ENCODE data around the gene LONRF2. TPM values are rescaled to one million over a fixed set of nuclear protein-coding genes. Genes with fewer than 3 reads are reported as not detected.

Gene LONRF2
- polyA plus RNA-seq, 2 of the 4 experiments (the other 2 are of a cell fraction), result 4.8 to 17.9 TPM

DNA sequence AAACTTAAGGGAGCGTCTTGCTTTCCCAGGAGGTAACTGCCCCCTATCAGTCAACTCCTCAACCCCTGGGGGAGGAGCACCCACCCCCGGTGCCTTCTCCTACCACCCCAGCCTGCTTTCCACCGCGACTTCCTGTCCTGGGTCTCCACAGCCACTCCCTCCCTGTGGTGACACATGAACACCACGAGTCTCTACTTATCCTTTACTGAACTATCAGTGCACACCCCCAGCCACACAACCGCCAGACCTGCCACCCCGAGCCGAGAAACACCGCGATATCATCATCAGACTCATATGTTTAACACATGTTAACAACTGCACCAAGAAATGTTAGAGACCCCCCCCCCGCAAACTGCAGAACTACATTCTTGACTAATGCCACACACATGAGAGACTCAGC is 43.3 kb downstream of the LONRF2 start:
- FAIRE-seq, result no peak
- Histone ChIP-seq H3K4me3 (no peak overlapping the region), H3K4me1 (no peaks in the 10 kb centered on the region; the same call in 2 of the 3 replicates), H3K9me3 (no peaks in the 10 kb centered on the region), H3K4me2 (no peak overlapping the region), H3K27ac (0 out of 6 replicates have a peak overlapping the region, but pooled peaks of 1 of the 2 experiments have one; percentile 3)
- POLR2A ChIA-PET, result no interaction called here
- ATAC-seq, result no peak
- CTCF ChIA-PET, result interaction anchor here (0.5 to 10.3 kb wide), 2 partner anchors 17 to 415 kb away, joined by 3 to 109 read pairs; no protein-coding TSS in a partner anchor
- DNase-seq (ENCODE audit: low read depth in 1 of 2, low spot score in 1 of 2), result no peak
- 95% methylated on average over 11 of the region's 11 CpGs for WGBS (ENCODE audit: missing lambda C conversion rate)
- TF ChIP-seq, protein P1, sequence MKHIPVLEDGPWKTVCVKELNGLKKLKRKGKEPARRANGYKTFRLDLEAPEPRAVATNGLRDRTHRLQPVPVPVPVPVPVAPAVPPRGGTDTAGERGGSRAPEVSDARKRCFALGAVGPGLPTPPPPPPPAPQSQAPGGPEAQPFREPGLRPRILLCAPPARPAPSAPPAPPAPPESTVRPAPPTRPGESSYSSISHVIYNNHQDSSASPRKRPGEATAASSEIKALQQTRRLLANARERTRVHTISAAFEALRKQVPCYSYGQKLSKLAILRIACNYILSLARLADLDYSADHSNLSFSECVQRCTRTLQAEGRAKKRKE (CRISPR knock-in tag; IDR thresholded peaks at IDR 0.05; ENCODE audit: low read depth), result no peak
- no peak for TF ChIP-seq EHF (CRISPR knock-in tag; IDR thresholded peaks at IDR 0.05)
- TF ChIP-seq HOXA7 (CRISPR knock-in tag; IDR thresholded peaks at IDR 0.05), result no peak
- TF ChIP-seq FOXS1 (CRISPR knock-in tag; IDR thresholded peaks at IDR 0.05), result no peak
- TF ChIP-seq EHMT2 (IDR thresholded peaks at IDR 0.05; ENCODE audit: low read depth), result no peak
- TF ChIP-seq CEBPB (IDR thresholded peaks at IDR 0.05), result no peak

DNA sequence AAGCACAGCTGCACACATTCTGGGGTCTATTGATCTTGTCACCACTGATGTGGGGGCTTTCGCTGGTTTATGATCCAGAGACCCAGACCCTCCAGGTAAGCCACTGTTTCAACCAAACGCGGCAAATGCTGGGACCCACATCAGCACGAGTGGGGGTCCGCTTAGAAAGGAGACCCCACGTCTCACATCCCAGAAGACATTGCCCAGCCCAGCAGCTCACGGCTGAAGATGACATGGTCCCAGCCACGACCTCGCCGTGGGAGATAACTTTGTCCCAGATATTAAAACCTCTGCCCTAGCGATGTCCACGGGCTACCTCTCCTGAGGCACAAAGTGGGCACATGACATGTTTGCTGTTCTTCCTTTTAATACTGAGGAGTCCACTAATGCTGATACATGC is 43.8 kb downstream of the LONRF2 start:
- Histone ChIP-seq H3K4me1 (no peaks in the 10 kb centered on the region; the same call in 2 of the 3 replicates), H3K9me3 (no peaks in the 10 kb centered on the region), H3K27ac (0 out of 6 replicates have a peak overlapping the region, but pooled peaks of 1 of the 2 experiments have one; percentile 3), H3K4me2 (no peak overlapping the region), H3K4me3 (no peak overlapping the region)
- FAIRE-seq (no peak), DNase-seq (ENCODE audit: low read depth in 1 of 2, low spot score in 1 of 2) (no peak), ATAC-seq (no peak)
- ChIA-PET CTCF (interaction anchor here (10.3 kb wide), 1 partner anchor 16 kb away, joined by 109 read pairs; no protein-coding TSS in a partner anchor), POLR2A (no interaction called here)
- WGBS (ENCODE audit: missing lambda C conversion rate), result 89% methylated on average over 12 of the region's 12 CpGs
- no peak for TF ChIP-seq ESRRA (IDR thresholded peaks at IDR 0.05; ENCODE audit: borderline replicate concordance, low read length)
- no peak for TF ChIP-seq ZNF302 (CRISPR knock-in tag; IDR thresholded peaks at IDR 0.05)
- no peak for TF ChIP-seq NFE2L2 (conservative IDR thresholded peaks at IDR 0.05; ENCODE audit: low read length)
- TF ChIP-seq EHF (CRISPR knock-in tag; IDR thresholded peaks at IDR 0.05), result no peak
- no peak for TF ChIP-seq TFCP2L1 (CRISPR knock-in tag; IDR thresholded peaks at IDR 0.05)
- no peak for TF ChIP-seq RNF2 (IDR thresholded peaks at IDR 0.05; ENCODE audit: borderline replicate concordance, low read depth)
- TF ChIP-seq ZFP36 (IDR thresholded peaks at IDR 0.05; ENCODE audit: borderline replicate concordance, partially characterized antibody), result no peak
- no peak for TF ChIP-seq RFX5 (IDR thresholded peaks at IDR 0.05)
- no peak for TF ChIP-seq FOSB (CRISPR knock-in tag; IDR thresholded peaks at IDR 0.05)
- TF ChIP-seq, protein P2, sequence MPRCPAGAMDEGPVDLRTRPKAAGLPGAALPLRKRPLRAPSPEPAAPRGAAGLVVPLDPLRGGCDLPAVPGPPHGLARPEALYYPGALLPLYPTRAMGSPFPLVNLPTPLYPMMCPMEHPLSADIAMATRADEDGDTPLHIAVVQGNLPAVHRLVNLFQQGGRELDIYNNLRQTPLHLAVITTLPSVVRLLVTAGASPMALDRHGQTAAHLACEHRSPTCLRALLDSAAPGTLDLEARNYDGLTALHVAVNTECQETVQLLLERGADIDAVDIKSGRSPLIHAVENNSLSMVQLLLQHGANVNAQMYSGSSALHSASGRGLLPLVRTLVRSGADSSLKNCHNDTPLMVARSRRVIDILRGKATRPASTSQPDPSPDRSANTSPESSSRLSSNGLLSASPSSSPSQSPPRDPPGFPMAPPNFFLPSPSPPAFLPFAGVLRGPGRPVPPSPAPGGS (IDR thresholded peaks at IDR 0.05), result no peak
- no peak for TF ChIP-seq SREBF2 (IDR thresholded peaks at IDR 0.05)
- TF ChIP-seq NR3C1 (IDR thresholded peaks at IDR 0.05), result no peak
- TF ChIP-seq PBX3 (IDR thresholded peaks at IDR 0.05), result no peak
- TF ChIP-seq KDM5A (IDR thresholded peaks at IDR 0.05), result no peak
- no peak for TF ChIP-seq MYC (IDR thresholded peaks at IDR 0.05; ENCODE audit: borderline replicate concordance, low read length)
- TF ChIP-seq, protein P3, sequence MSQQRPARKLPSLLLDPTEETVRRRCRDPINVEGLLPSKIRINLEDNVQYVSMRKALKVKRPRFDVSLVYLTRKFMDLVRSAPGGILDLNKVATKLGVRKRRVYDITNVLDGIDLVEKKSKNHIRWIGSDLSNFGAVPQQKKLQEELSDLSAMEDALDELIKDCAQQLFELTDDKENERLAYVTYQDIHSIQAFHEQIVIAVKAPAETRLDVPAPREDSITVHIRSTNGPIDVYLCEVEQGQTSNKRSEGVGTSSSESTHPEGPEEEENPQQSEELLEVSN (IDR thresholded peaks at IDR 0.05; ENCODE audit: borderline replicate concordance, low read depth), result no peak
